Pancreas (tissue), 10 donors: ENCODE measurements around the gene NDST4. TPM values are rescaled to one million over a fixed set of nuclear protein-coding genes. Genes with fewer than 3 reads are reported as not detected.

Experiments used
- ATAC-seq, 4 donors: fragments of 200-7000 bp; cut with Tn5 transposase; one replicate each; pipeline versions ENCODE4 v1.8.0 to v1.9.1; 2020; ENCODE audit warnings: mild to moderate bottlenecking in 4 of 4, moderate library complexity in 4 of 4
- DNase-seq, 6 donors: peaks; one replicate each; pipeline ENCODE4 v3.0.0-alpha.2; 2020
- FAIRE-seq: peaks from 2 replicates; lab custom pipeline; 2012; peaks lifted over from hg19 to GRCh38; lab: Jason Lieb, UNC
- H3K27ac ChIP-seq, 4 donors: fragments of 200-600 bp; sonication (generic); 1 replicate in 3 of 4; 2 replicates in 1 of 4; pipeline versions ENCODE4 v1.5.0 to v1.8.0; 2020
- H3K27me3 ChIP-seq, 4 donors: fragments of 200-600 bp; one replicate each; pipeline ENCODE4 v1.8.0; 2021
- H3K36me3 ChIP-seq, 3 donors: fragments of 200-600 bp; sonication (generic) in 1 of 3; one replicate each; pipeline versions ENCODE4 v1.5.0 to v1.8.0; 2020 to 2021
- H3K4me1 ChIP-seq, 3 donors: fragments of 200-600 bp; one replicate each; pipeline ENCODE4 v1.8.0; 2021
- H3K4me3 ChIP-seq, 4 donors: fragments of 200-600 bp; sonication (generic) in 2 of 4; one replicate each; pipeline versions ENCODE4 v1.5.0 to v1.8.0; 2020 to 2021
- H3K9me3 ChIP-seq, 4 donors: fragments of 200-600 bp; one replicate each; pipeline ENCODE4 v1.8.0; 2021
- WGBS, 2 donors: extraction: QIAGEN DNeasy Blood & Tissue Kit; methylation state at CpG; one replicate each; pipeline ENCODE4 v1.1.7; 2013; 5-methylcytosine and 5-hydroxymethylcytosine counted together
- intact Hi-C, 3 donors: fragments of 100-400 bp; cut with DNase I; formaldehyde crosslinking; loops; one replicate each; pipeline versions ENCODE4 v1.11.1 to v1.14.2; 2022
- polyA plus RNA-seq, 2 donors: library from polyadenylated mRNA; stranded (reverse); fragments of 200-250 nt; gene quantifications; one replicate each; pipeline ENCODE4 v1.2.3, GENCODE V29; 2013
- total RNA-seq, 6 donors: library from RNA; stranded (reverse); fragmentation: NEBNext Ultra II Directional in 4 of 6; extraction: Animal tissue kit (Norgen Biotek cat#: 25700) in 4 of 6; gene quantifications; one replicate each; pipeline versions ENCODE4 v1.2.1 to v1.2.4, GENCODE V29; 2021 to 2023
- TF ChIP-seq, protein P1 (sequence below), 4 donors: fragments of 200-600 bp; sonication (generic) in 3 of 4; IDR thresholded peaks; one replicate each; pipeline versions ENCODE4 v1.5.0 to v1.8.0; 2021; ENCODE audit warnings: antibody characterized with exemption in 4 of 4
- donor health status: healthy with polysubstance abuse.
- donor health status: DM: no; HTN: no; CAD: no; lungs with moderate emphysema.
- donor health status: DM: no; HTN: no; CAD: no.
- donor health status: control.
- donor health status: control.
- donor health status: Bipolar disorder and iron deficiency.
- donor health status: DM: yes; HTN: yes; CAD: no.
- donor health status: DM: no; HTN: no; CAD: no.
- donor health status: DM: no; HTN: no; CAD: no.
- donor health status: DM: yes; HTN: yes; CAD: no.

The NDST4 gene
- total and polyA plus RNA-seq, 8 donors, result not detected

DNA sequence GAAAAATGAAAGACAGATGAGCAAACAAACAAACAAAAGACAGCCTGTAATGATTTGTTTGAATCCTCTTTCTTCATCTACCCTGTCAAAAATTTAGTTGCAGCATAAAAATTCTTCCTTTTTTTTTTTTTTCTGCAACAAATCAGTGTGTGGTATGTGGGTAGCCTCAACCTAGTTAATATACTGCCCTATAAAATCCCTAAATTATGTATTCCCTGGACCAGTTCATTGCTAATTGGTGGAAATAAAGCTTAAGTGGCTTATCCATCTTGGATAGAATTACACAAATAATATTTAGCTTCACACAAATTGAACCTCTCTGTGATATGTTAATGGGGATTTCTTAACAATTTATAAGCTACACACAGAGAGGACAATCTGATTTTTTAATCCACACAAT, 208.4 kb downstream of the NDST4 start:
- TF ChIP-seq, protein P1, sequence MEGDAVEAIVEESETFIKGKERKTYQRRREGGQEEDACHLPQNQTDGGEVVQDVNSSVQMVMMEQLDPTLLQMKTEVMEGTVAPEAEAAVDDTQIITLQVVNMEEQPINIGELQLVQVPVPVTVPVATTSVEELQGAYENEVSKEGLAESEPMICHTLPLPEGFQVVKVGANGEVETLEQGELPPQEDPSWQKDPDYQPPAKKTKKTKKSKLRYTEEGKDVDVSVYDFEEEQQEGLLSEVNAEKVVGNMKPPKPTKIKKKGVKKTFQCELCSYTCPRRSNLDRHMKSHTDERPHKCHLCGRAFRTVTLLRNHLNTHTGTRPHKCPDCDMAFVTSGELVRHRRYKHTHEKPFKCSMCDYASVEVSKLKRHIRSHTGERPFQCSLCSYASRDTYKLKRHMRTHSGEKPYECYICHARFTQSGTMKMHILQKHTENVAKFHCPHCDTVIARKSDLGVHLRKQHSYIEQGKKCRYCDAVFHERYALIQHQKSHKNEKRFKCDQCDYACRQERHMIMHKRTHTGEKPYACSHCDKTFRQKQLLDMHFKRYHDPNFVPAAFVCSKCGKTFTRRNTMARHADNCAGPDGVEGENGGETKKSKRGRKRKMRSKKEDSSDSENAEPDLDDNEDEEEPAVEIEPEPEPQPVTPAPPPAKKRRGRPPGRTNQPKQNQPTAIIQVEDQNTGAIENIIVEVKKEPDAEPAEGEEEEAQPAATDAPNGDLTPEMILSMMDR (IDR thresholded peaks at IDR 0.05), result no peak
- Histone ChIP-seq H3K4me1 (peaks cover 0 to 15% (median 3%) of the 10 kb centered on the region in 3 donors), H3K4me3 (no peak overlapping the region), H3K9me3 (no peaks in the 10 kb centered on the region), H3K27ac (no peak overlapping the region), H3K36me3 (no peaks in the 10 kb centered on the region), H3K27me3 (no peaks in the 10 kb centered on the region)
- FAIRE-seq, result no peak
- ATAC-seq, result no peak
- DNase-seq, result no peak
- intact Hi-C loops, result no loop called here

DNA sequence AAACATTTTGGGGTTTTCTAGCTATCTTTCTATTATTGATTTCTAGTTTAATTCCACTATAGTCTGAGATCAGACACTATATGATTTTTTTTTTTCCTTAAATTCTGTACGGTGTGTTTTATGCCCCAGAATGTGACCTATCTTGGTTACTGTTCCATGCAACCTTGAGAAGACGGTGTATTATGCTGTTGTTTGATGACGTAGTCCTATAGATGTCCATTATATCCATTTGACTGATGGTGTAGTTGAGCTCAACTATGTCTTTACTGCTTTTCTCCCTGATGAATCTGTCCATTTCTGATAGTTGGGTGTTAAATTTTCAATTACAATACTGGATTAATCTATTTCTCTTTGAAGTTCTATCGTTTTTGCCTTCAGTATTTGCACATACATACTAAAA, 212.5 kb downstream of the NDST4 start:
- H3K27ac ChIP-seq, result no peak overlapping the region
- H3K36me3 ChIP-seq, result no peaks in the 10 kb centered on the region
- no peaks in the 10 kb centered on the region for H3K9me3 ChIP-seq
- TF ChIP-seq, protein P1 (IDR thresholded peaks at IDR 0.05), result no peak
- ATAC-seq (no peak), DNase-seq (no peak), FAIRE-seq (no peak)
- 69 to 76% methylated on average over 4 of the region's 4 CpGs for WGBS, 2 donors
- intact Hi-C loops, result no loop called here
- no peaks in the 10 kb centered on the region for H3K27me3 ChIP-seq
- H3K4me1 ChIP-seq, result peaks cover 0 to 3% (median 0%) of the 10 kb centered on the region in 3 donors
- no peak overlapping the region for H3K4me3 ChIP-seq

DNA sequence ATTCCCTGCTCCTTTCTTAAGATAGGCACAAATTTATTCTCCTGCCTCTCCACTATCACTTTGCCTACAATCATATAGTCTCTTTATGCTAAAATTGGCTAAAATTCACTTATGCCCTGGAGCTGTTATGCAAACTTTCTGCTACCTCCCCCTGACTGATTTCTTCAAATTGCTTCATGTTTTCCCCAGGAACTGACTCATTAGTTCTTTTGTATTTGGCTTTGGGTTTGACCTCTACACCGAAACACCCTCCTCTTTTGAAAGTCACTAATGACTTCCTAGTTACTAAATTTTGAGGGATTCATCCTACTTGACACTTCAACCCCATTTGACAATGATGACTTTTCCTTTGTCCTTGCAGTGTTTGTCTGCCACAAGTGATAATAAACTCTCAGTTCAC, 222.6 kb downstream of the NDST4 start:
- Histone ChIP-seq H3K4me3 (no peak overlapping the region), H3K36me3 (no peaks in the 10 kb centered on the region), H3K27ac (no peak overlapping the region), H3K27me3 (no peaks in the 10 kb centered on the region), H3K9me3 (no peaks in the 10 kb centered on the region), H3K4me1 (no peaks in the 10 kb centered on the region)
- 76 to 82% methylated on average over 1 of the region's 1 CpG for WGBS, 2 donors
- TF ChIP-seq, protein P1 (IDR thresholded peaks at IDR 0.05), result no peak
- FAIRE-seq, result no peak
- no peak for DNase-seq
- intact Hi-C loops, result no loop called here
- no peak for ATAC-seq

DNA sequence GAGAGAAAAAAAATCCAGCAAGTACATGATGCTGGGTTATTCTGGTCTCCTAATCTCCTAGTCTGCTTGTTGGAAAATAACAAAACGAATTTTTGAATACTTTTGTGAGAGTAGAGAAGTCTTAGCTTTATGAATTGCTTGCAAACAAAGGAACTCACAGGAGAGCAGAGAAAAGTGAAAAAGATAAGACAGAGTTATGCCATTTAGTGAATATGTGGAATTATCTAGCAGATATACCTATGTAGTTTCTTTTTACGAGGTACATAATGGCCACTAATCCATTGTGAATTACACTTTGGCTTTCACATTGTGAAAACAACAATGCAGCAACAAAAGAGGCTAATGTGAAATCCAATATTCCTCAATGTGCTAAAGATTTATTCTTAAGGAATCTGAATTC, 226.7 kb downstream of the NDST4 start:
- FAIRE-seq, result no peak

DNA sequence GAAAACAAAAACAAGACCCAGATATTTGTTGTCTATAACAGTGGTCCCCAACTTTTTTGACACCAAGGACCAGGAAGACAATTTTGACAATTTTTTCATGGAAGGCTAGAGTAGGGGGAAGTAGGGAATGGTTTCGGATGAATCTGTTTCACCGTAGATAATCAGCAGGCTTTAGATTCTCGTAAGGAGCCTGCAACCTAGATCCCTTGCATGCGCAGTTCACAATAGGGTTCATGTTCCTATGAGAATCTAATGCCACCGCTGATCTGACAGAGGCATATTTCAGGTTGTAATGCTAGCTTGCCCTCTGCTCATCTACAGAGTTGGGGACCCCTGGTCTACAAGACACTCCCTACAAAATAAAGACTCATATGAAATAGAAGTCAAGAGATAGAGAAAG, 229.8 kb downstream of the NDST4 start:
- FAIRE-seq (no peak), ATAC-seq (no peak), DNase-seq (no peak)
- 92% methylated on average over 5 of the region's 5 CpGs for WGBS, 2 donors
- Histone ChIP-seq H3K4me3 (no peak overlapping the region), H3K36me3 (no peaks in the 10 kb centered on the region), H3K4me1 (no peaks in the 10 kb centered on the region), H3K27me3 (no peaks in the 10 kb centered on the region), H3K27ac (no peak overlapping the region), H3K9me3 (no peaks in the 10 kb centered on the region)
- TF ChIP-seq, protein P1 (IDR thresholded peaks at IDR 0.05), result no peak
- intact Hi-C loops, result no loop called here

More for the DNA sequence above, 226.7 kb downstream of the NDST4 start:
- no peaks in the 10 kb centered on the region for H3K4me1 ChIP-seq
- DNase-seq (no peak), ATAC-seq (no peak)
- no peak overlapping the region for H3K4me3 ChIP-seq
- H3K27ac ChIP-seq, result no peak overlapping the region
- intact Hi-C loops, result no loop called here
- H3K36me3 ChIP-seq, result no peaks in the 10 kb centered on the region
- TF ChIP-seq, protein P1 (IDR thresholded peaks at IDR 0.05), result no peak
- 64% methylated on average over 2 of the region's 2 CpGs for WGBS, 2 donors
- no peaks in the 10 kb centered on the region for H3K27me3 ChIP-seq
- H3K9me3 ChIP-seq, result no peaks in the 10 kb centered on the region
